GM12872 (cell line): Measurements from ENCODE around the gene CUX1.

ENCODE experiments used
- TF ChIP-seq, protein P1 (sequence below): IDR thresholded peaks from 3 replicates; pipeline ENCODE4 v1.5.1; 2011; ENCODE audit warnings: low read depth, mild to moderate bottlenecking, low read length, moderate library complexity; ENCODE audit not compliant: insufficient read depth

CUX1 gene

GRCh38 chr7:101910991-101911799 lies 93.8 kb downstream of the CUX1 start:
- TF ChIP-seq, protein P1, sequence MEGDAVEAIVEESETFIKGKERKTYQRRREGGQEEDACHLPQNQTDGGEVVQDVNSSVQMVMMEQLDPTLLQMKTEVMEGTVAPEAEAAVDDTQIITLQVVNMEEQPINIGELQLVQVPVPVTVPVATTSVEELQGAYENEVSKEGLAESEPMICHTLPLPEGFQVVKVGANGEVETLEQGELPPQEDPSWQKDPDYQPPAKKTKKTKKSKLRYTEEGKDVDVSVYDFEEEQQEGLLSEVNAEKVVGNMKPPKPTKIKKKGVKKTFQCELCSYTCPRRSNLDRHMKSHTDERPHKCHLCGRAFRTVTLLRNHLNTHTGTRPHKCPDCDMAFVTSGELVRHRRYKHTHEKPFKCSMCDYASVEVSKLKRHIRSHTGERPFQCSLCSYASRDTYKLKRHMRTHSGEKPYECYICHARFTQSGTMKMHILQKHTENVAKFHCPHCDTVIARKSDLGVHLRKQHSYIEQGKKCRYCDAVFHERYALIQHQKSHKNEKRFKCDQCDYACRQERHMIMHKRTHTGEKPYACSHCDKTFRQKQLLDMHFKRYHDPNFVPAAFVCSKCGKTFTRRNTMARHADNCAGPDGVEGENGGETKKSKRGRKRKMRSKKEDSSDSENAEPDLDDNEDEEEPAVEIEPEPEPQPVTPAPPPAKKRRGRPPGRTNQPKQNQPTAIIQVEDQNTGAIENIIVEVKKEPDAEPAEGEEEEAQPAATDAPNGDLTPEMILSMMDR, result no peak

DNA sequence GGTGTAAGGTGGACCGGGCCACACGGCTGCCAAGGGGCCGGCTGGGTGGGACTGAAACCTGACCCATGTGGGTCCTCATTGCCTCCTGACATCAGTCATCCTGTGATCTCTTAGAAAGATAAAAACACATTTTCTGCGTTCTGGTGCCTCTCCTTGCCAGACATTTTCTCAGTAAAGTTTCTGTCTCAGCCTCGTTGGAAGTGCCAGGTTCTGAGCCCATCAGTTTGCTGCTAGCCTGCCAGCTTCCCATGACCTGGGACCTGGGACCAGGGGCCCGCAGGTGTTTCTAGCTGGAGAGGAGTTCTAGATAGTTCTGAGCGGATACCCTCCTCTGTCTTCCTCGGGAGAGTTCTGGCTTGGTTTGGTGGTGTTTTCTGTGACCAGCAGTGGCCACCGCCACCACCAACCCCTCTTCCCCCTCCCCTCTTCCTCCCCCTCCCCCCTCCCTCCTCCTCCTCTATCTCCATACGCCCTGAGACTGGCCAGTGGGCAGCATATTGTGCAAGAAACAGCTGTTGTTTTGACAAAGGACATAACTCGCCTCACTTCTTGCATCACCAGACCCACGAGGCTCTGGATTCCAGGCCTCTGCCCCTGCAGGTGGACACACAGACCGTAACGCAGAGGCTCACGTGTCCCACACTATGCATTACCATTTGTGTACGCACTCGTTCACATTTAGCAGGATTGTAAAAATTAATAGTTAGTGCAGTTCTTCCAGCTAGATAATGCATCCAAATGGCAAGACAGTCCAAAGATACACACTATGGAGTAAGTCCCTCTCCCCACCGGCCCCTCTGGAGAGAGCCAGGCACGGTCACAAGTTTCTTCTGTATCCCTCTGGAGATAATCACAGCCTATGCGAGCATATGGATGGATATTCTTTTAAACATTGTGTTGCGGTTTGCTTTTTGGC lies 94.6 kb downstream of the CUX1 start:
- TF ChIP-seq, protein P1, result no peak

GRCh38 chr7:101912716-101913110 lies 95.3 kb downstream of the CUX1 start:
- TF ChIP-seq, protein P1, result no peak

GRCh38 chr7:101913247-101913721 lies 95.9 kb downstream of the CUX1 start:
- TF ChIP-seq, protein P1, result no peak

GRCh38 chr7:101913851-101914250 lies 96.4 kb downstream of the CUX1 start:
- TF ChIP-seq, protein P1, result no peak

DNA sequence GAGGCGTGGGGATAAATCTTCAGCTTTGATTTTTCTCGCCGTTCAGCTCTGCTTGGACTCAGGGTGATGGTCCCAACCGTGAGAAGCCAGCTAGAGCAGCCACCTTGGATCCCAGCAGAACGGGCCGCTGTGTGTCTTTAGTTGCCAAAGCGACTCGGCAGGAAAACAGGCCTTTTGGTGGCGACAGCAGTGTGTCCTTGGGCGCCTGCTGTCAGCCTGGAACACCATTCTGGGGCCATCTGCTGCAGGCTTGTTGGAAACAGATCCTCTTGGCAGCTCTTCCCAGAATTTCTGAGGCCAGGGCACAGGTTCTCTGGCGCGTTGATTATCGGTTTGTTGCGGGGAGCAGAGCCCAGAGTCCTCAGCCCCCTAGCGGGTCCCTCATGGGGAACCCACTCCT lies 97.6 kb downstream of the CUX1 start:
- TF ChIP-seq, protein P1, result no peak
